ENCODE measurements around the gene GSG1L.
"Not testable (repeated sequence)": the region's sequence is repeated elsewhere in the genome, so short reads cannot be mapped to it uniquely, and the experiment has no call there.

GSG1L gene

GRCh38 chr16:27903046-27903655, 160.4 kb downstream of the GSG1L start:
- no peak for DNase-seq (ENCODE audit: low spot score)

- DNase-seq (ENCODE audit: low spot score), result no peak
Measured at GRCh38 chr16:27902551-27902950, 161.0 kb downstream of the GSG1L start.

- DNase-seq (ENCODE audit: low spot score), result no peak
Measured at GRCh38 chr16:27901956-27902355, 161.6 kb downstream of the GSG1L start.

- no peak for DNase-seq (ENCODE audit: low spot score)
Measured at GRCh38 chr16:27899736-27900135, 163.8 kb downstream of the GSG1L start.

DNA sequence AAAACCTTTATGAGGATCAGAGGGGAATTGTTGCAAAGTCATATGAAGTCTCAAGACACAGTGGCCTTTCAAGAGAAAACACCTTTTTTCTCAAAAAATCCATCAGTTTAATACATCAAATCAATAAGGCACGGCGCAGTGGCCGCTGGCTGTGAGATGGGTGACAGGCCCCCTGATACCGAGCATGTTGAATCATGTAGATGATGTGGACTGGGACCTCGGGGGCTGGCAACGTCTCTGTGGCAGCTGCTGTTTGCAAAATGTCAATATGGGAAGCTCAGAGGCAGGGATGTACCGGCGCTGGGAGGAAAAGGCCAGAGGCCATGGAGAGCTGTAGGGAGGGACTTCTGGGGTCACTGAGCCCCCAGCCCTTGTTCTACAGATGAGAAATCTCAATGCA, 169.1 kb downstream of the GSG1L start:
- DNase-seq (ENCODE audit: low spot score), result no peak

DNA sequence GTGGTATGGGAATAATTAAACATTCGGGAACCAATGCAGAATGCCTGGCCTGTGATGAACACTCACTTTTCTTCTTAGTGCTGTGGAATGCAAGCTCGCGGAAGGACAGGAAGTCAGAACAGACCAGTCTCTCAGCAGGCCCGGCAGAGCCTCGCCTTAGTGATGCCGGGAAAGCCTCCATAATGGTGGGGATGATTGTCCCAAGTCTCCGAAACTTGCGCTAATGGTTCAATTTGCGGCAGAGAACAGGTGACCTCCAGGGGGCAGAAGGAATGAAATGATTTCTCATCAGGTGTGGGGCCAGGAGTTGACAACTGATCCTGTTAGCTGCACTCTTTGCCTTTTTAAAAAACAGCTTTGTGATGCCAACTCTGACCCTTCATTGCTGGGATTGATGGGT, 170.6 kb downstream of the GSG1L start:
- DNase-seq (ENCODE audit: low spot score), result no peak

DNA sequence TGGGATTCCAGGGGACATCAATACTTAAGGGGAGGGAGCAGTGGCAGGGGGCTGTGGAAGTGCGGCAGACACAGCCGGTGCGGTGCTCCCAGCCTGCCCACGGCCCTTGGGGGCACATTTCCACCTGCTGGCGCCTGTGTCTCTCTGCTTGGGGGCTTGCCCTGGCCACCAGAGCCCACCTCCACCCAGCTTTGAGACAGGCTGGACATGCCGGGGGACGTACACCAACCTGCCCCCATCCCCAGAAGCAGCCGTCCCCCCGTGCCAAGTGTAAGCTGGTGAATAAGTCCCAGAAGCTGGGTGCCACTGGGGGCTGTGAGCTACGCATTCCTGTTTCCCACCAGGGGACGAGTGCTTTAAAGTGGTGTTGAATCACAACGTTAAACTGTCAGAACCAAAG, 172.6 kb downstream of the GSG1L start:
- DNase-seq (ENCODE audit: low spot score), result no peak

- DNase-seq (ENCODE audit: low spot score), result no peak
Measured at GRCh38 chr16:27890006-27890405, 173.5 kb downstream of the GSG1L start.

DNA sequence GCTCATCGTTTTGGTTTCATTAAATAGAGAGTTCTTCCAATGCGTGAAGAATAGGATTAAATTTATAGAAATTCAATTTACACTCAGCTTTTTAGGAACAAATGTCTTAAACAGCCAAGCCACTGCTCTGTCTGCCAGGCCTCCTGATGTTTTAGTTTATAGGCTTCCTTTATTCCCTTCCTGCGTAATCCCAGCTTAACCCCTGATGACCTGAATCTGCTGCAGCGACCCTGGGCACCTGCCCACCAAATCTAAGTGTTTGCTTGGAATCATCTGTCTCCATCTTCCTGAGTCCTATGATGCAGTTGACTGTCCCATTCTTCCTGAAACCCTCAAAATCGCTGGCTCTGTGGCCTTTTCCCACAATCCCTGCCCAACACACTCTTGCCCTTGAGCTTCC, 179.9 kb downstream of the GSG1L start:
- DNase-seq (ENCODE audit: low spot score), result no peak

GRCh38 chr16:27880287-27880686, 183.2 kb downstream of the GSG1L start:
- no peak for DNase-seq (ENCODE audit: low spot score)

DNA sequence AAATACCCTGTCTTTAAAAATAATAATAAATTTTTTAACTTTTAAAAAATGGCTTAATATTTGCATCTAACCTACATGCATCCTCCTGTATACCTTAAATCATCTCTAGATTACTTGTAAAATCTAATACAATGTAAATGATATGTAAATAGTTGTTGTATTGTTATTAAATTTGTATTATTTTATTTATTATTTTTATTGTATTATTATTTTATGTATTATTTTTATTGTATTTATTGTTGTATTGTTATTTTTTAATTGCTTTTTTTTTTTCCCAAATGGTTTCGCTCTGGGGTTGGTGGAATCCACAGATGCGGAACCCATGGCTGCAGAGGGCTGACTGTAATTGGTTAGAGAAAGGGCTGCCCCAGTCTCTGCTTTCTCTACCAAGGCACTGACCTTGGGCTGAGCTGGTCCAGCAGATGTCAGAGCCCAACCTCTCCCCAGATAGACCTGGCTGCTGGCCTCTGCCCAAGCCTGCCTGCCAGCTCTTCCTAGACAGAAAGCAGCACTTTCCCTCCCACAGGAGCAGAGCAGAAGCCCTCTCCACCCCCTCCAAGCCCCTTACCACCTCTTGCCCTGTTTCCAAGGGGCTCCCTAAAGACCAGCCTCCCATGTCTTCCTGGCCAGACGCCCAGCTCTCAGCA, 183.8 kb downstream of the GSG1L start:
- no peak for DNase-seq (ENCODE audit: low spot score)

GRCh38 chr16:27872627-27873026, 190.9 kb downstream of the GSG1L start:
- DNase-seq (ENCODE audit: low spot score), result not testable (repeated sequence)

- DNase-seq (ENCODE audit: low spot score), result no peak
Measured at GRCh38 chr16:27870116-27870798, 193.3 kb downstream of the GSG1L start.

DNA sequence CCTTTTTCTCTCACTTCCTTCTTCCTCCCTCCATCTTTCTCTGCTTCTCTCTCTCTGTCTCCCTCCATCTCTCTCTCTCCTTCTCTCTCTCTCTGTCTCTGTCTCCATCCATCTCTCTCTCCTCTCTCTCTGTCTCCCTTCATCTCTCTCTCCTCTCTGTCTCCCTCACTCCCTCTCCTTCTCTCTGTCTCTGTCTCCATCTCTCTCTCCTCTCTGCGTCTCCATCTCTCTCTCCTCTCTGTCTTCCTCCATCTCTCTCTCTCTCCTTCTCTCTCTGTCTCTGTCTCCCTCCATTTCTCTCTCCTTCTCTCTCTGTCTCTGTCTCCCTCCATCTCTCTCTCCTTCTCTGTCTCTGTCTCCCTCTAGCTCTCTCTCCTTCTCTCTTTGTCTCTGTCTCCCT, 194.1 kb downstream of the GSG1L start:
- DNase-seq (ENCODE audit: low spot score), result no peak

GRCh38 chr16:27868180-27868579, 195.3 kb downstream of the GSG1L start:
- no peak for DNase-seq (ENCODE audit: low spot score)

DNA sequence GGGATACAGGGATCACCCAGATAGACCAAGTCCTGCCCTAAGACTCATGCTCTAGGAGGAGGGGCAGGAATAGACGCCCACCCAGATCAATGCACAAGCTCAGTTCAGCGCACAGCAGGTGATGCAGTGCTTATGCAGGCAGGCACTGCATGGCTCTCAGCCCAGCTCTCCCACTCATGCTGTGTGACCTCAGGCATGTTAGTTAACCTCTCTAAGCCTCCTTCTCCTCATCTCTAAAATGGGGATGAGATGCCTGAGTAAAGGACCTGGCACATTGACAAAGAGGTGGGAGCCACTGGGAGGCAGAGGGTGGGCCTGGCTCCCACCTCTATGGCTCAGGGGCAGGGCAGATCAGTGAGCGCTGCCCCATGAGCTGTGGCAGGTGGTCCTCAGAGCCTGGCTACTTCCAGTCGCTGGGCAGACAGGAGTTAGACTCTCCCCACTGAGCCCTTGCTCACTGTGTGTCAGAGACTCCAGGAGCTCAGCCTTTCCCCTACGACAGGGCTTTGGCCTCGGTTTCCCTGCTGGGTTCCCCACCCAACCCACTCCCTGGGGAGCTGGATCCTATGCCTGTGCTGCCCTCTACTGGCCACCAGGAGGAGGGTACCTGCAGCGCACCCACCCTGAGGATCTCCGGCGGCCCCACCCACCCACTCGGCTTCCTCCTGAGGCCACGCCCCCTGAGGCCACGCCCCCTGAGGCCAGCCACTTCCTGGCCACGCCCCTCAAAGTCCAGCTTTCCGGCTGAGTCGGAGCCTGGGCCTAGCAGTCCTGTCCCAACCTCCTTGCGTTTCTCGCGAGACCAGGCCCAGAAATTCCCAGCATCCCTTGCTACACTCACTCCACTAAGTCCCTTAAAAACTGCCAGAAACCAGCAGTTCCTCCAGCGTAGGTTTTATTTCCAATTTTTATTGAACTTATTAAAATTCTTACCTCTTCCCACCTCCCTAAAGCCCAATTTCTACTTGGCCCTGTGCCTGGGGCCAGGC, 196.1 kb downstream of the GSG1L start:
- peak; percentile 87 for DNase-seq (ENCODE audit: low spot score)

DNA sequence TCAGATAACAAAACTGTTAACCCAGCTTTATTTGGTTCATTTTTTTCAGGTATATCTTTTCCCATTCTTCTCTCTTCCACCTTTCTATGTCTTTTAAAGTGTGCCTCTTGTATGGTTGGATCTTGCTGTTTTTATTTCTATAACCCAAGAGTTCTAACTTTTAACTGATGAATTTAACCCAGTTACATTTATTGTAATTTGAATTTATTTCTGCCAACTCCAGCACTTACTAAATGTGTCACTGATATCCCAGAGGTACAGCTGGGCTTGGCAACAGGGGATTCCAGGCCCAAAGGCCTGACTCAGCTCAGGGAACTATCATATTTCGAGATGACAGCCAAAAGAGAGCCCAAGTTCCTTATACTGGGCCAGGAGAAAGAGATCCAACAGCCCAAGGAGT, 200.1 kb downstream of the GSG1L start:
- no peak for DNase-seq (ENCODE audit: low spot score)

DNA sequence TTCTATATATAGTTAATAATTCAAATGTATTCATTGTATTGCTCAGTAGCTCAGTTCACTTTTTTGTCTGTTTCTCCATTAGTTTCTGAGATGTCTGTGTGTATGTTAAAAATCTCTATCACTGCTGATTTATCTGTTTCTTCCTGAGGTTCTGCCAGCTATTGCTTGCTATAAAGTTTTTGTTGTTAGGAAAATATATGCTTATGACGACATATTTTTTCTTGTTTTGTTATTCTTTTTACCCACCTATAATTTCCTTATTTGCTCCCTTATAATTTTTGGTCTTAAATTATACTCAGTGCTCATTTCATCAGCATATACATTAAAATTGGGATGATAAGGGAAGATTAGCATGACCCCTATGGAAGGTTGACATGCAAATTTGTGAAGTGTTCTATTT, 200.6 kb downstream of the GSG1L start:
- DNase-seq (ENCODE audit: low spot score), result no peak

DNA sequence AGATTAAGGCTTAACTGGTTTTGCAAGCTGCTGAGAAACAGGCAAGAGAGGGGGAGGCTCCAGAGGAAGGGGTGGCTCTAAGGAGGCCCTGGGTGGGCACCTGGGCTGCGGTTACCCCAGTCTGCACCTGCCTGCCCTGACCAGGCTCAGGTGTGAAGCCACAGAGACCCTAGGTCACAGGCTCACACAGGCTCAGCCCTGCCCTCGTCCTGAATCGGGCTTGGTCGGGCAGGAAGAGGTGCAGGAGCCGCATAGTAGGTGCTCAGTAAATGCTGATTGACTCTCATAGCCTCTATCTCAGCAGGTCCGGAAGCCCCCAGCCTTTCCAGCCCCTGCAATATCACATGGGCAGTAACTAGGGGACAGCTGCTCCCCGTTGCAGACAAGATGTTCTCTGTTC, 203.4 kb downstream of the GSG1L start:
- no peak for DNase-seq (ENCODE audit: low spot score)

DNA sequence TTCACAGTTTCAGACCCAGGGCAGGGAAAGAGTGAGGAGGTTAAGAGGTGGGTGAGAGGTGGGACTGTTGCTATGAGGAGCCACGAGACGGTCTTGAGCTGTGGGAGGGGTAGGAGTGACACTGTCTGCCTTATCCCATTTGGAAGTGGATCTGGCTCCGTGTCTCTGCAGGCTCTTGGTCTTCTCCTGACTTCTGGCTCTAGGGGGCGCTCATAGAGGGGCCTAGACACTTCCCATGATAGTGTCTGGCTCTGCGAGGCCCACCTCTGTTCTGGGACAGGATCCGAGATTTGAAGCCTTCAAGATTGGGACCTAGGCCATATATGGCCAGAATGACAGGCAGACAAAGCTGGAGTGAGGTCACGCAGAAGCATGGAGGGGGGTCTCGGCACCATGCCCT, 204.5 kb downstream of the GSG1L start:
- no peak for DNase-seq (ENCODE audit: low spot score)

GRCh38 chr16:27853651-27854050, 209.9 kb downstream of the GSG1L start:
- no peak for DNase-seq (ENCODE audit: low spot score)

- no peak for DNase-seq (ENCODE audit: low spot score)
Measured at GRCh38 chr16:27853101-27853500, 210.4 kb downstream of the GSG1L start.
